H1 (cell line): ENCODE data around the gene PAQR7. TPM values are rescaled to one million over a fixed set of nuclear protein-coding genes. Genes with fewer than 3 reads are reported as not detected.

Source experiments
- CTCF ChIA-PET: fragments of 300-600 bp; sonication (Branson Sonifier 250); formaldehyde crosslinking; loops from one replicate; lab custom pipeline; 2021; ENCODE audit not compliant: partially characterized antibody; lab: Charles Lee
- POLR2A ChIA-PET: fragments of 300-600 bp; sonication (Branson Sonifier 250); formaldehyde crosslinking; loops from one replicate; lab custom pipeline; 2021; ENCODE audit warnings: inconsistent platforms; ENCODE audit not compliant: partially characterized antibody; lab: Charles Lee
- DNase-seq, 2 experiments: peaks; one replicate each; pipeline versions ENCODE4 v3.0.0 to v3.0.0-alpha.2; 2010 to 2022; ENCODE audit warnings: low spot score in 2 of 2, low read depth in 1 of 2, mixed read lengths in 1 of 2
- FAIRE-seq: peaks from 2 replicates; lab custom pipeline; 2011; peaks lifted over from hg19 to GRCh38; lab: Jason Lieb, UNC
- H2AFZ ChIP-seq: 2 replicates; pipeline ENCODE4 v1.8.1; 2012; ENCODE audit warnings: low read length, inconsistent platforms
- H2AK5ac ChIP-seq: 2 replicates; pipeline ENCODE4 v1.6.1; 2013; ENCODE audit warnings: low read depth, low read length
- H2BK120ac ChIP-seq: replicated peaks from 2 replicates; pipeline ENCODE3; 2013; ENCODE audit warnings: low read depth, low read length, inconsistent platforms
- H2BK12ac ChIP-seq: 2 replicates; pipeline ENCODE4 v1.6.1; 2013; ENCODE audit warnings: low read depth, low read length
- H2BK15ac ChIP-seq: 2 replicates; pipeline ENCODE4 v1.6.1; 2013; ENCODE audit warnings: low read length
- H2BK20ac ChIP-seq: 2 replicates; pipeline ENCODE4 v1.6.1; 2013; ENCODE audit warnings: low read length
- H2BK5ac ChIP-seq: 2 replicates; pipeline ENCODE4 v1.6.1; 2013; ENCODE audit warnings: low read depth, low read length
- H3K14ac ChIP-seq: 2 replicates; pipeline ENCODE4 v1.6.1; 2013; ENCODE audit warnings: inconsistent platforms; ENCODE audit not compliant: insufficient read length
- H3K18ac ChIP-seq: 2 replicates; pipeline ENCODE4 v1.6.1; 2013; ENCODE audit warnings: low read length; ENCODE audit errors: extremely low read depth
- H3K23ac ChIP-seq: 2 replicates; pipeline ENCODE4 v1.6.1; 2013; ENCODE audit warnings: inconsistent platforms; ENCODE audit not compliant: insufficient read length
- H3K23me2 ChIP-seq: 2 replicates; pipeline ENCODE4 v1.6.1; 2013; ENCODE audit warnings: low read depth, low read length
- H3K27ac ChIP-seq: 2 replicates; pipeline ENCODE4 v1.6.1; 2011; ENCODE audit warnings: low read depth, low read length, inconsistent platforms
- H3K27me3 ChIP-seq, 4 experiments: replicated peaks in 1 of 4; 1 replicate in 1 of 4; 2 replicates in 3 of 4; pipeline versions ENCODE4 v1.6.1 to v1.8.1; 2011 to 2013; ENCODE audit warnings: low read length in 3 of 4, mild to moderate bottlenecking in 3 of 4, inconsistent platforms in 2 of 4, mixed read lengths in 2 of 4, moderate library complexity in 1 of 4; ENCODE audit not compliant: control insufficient read depth in 3 of 4, insufficient read depth in 3 of 4; ENCODE audit errors: extremely low read depth in 1 of 4
- H3K36me3 ChIP-seq, 4 experiments: 2 replicates each; pipeline versions ENCODE4 v1.6.1 to v1.8.1; 2011 to 2013; ENCODE audit warnings: mild to moderate bottlenecking in 4 of 4, low read length in 3 of 4, moderate library complexity in 2 of 4, control low read depth in 1 of 4, inconsistent platforms in 1 of 4; ENCODE audit not compliant: insufficient read depth in 4 of 4, control insufficient read depth in 2 of 4
- H3K4ac ChIP-seq: replicated peaks from 2 replicates; pipeline ENCODE3; 2013; ENCODE audit warnings: low read length, low read depth, mixed read lengths, inconsistent platforms; ENCODE audit not compliant: insufficient read length
- H3K4me1 ChIP-seq, 4 experiments: replicated peaks in 1 of 4; 1 replicate in 1 of 4; 2 replicates in 3 of 4; pipeline versions ENCODE4 v1.6.1 to v1.8.1; 2011 to 2013; ENCODE audit warnings: low read length in 3 of 4, inconsistent platforms in 2 of 4, mixed read lengths in 1 of 4; ENCODE audit not compliant: insufficient read depth in 4 of 4, control insufficient read depth in 3 of 4
- H3K4me2 ChIP-seq, 2 experiments: 2 replicates each; pipeline versions ENCODE4 v1.6.1 to v1.8.1; 2011 to 2013; ENCODE audit warnings: low read depth in 2 of 2, low read length in 2 of 2, control low read depth in 1 of 2, inconsistent platforms in 1 of 2, mild to moderate bottlenecking in 1 of 2; ENCODE audit not compliant: insufficient read depth in 1 of 2
- H3K4me3 ChIP-seq, 4 experiments: fragments of 200-600, 300-600 bp in 1 of 4; sonication (generic), shearing (Covaris generic), sonication (Bioruptor Twin) in 1 of 4; 2 replicates each; pipeline versions ENCODE4 v1.5.1 to v1.8.1; 2011 to 2016; ENCODE audit warnings: low read length in 4 of 4, low read depth in 3 of 4, control low read depth in 2 of 4, inconsistent platforms in 2 of 4, mild to moderate bottlenecking in 2 of 4, mixed read lengths in 1 of 4, moderate library complexity in 1 of 4; ENCODE audit not compliant: insufficient read depth in 2 of 4; ENCODE audit errors: extremely low read depth in 1 of 4
- H3K56ac ChIP-seq: replicated peaks from 2 replicates; pipeline ENCODE3; 2013; ENCODE audit warnings: low read depth, mild to moderate bottlenecking, mixed read lengths, low read length, inconsistent platforms; ENCODE audit not compliant: insufficient read length
- H3K79me1 ChIP-seq: 2 replicates; pipeline ENCODE4 v1.6.1; 2013; ENCODE audit warnings: low read depth, low read length, control low read depth
- H3K79me2 ChIP-seq, 2 experiments: 2 replicates each; pipeline versions ENCODE4 v1.6.1 to v1.8.1; 2012 to 2013; ENCODE audit warnings: low read length in 2 of 2, mild to moderate bottlenecking in 2 of 2, inconsistent platforms in 1 of 2; ENCODE audit not compliant: insufficient read depth in 2 of 2, control insufficient read depth in 1 of 2
- H3K9ac ChIP-seq, 4 experiments: replicated peaks in 1 of 4; 1 replicate in 1 of 4; 2 replicates in 3 of 4; pipeline versions ENCODE4 v1.6.1 to v1.8.1; 2011 to 2013; ENCODE audit warnings: low read depth in 3 of 4, low read length in 3 of 4, control low read depth in 2 of 4, mild to moderate bottlenecking in 2 of 4, moderate library complexity in 2 of 4, inconsistent platforms in 1 of 4; ENCODE audit errors: extremely low read depth in 1 of 4
- H3K9me3 ChIP-seq, 2 experiments: 2 replicates each; pipeline versions ENCODE4 v1.6.1 to v1.8.1; 2012 to 2013; ENCODE audit warnings: mild to moderate bottlenecking in 2 of 2, moderate library complexity in 2 of 2, control low read depth in 1 of 2, inconsistent platforms in 1 of 2, low read depth in 1 of 2, low read length in 1 of 2, mixed read lengths in 1 of 2; ENCODE audit not compliant: insufficient read depth in 2 of 2
- H4K20me1 ChIP-seq, 2 experiments: replicated peaks in 1 of 2; 2 replicates each; pipeline versions ENCODE3 to v1.8.1; 2011 to 2013; ENCODE audit warnings: inconsistent platforms in 2 of 2, low read length in 2 of 2, mild to moderate bottlenecking in 1 of 2; ENCODE audit not compliant: insufficient read depth in 2 of 2, control insufficient read depth in 1 of 2
- H4K5ac ChIP-seq: 2 replicates; pipeline ENCODE4 v1.6.1; 2013; ENCODE audit warnings: low read length, low read depth, mixed read lengths, inconsistent platforms; ENCODE audit not compliant: insufficient read length
- H4K8ac ChIP-seq: 2 replicates; pipeline ENCODE4 v1.8.0; 2013; ENCODE audit warnings: mild to moderate bottlenecking, moderate library complexity, low read length, inconsistent platforms; ENCODE audit not compliant: insufficient read depth; ENCODE audit errors: extremely low read depth
- H4K91ac ChIP-seq: replicated peaks from 2 replicates; pipeline ENCODE3; 2013; ENCODE audit warnings: low read length, mixed read lengths, inconsistent platforms; ENCODE audit not compliant: insufficient read length
- ATF2 ChIP-seq: IDR thresholded peaks from 2 replicates; pipeline ENCODE4 v1.6.1; 2012; ENCODE audit warnings: low read length, inconsistent platforms
- CBX5 ChIP-seq: fragments of 300-800, 300-1000 bp; sonication (generic); IDR thresholded peaks from 2 replicates; pipeline ENCODE4 v1.7.1; 2016; ENCODE audit warnings: antibody characterized with exemption, low read length, low read depth
- CTBP2 ChIP-seq: IDR thresholded peaks from 2 replicates; pipeline ENCODE4 v1.7.0; 2011; ENCODE audit warnings: borderline replicate concordance, mild to moderate bottlenecking, moderate library complexity, mixed read lengths, low read length; ENCODE audit not compliant: insufficient read depth, insufficient read length
- GTF2F1 ChIP-seq: IDR thresholded peaks from 2 replicates; pipeline ENCODE4 v1.6.1; 2012; ENCODE audit warnings: low read depth, low read length, improper control_type of control experiment, borderline replicate concordance
- KDM4A ChIP-seq: IDR thresholded peaks from one replicate; pipeline ENCODE4 v1.7.1; 2012; ENCODE audit warnings: low read depth, mild to moderate bottlenecking, moderate library complexity, low read length, inconsistent platforms; ENCODE audit not compliant: severe bottlenecking
- PHF8 ChIP-seq: fragments of 200-600 bp; sonication (generic); conservative IDR thresholded peaks from 2 replicates; pipeline ENCODE4 v1.7.1; 2012; ENCODE audit warnings: low read depth, mild to moderate bottlenecking, inconsistent platforms, low read length, moderate library complexity
- POLR2AphosphoS5 ChIP-seq: IDR thresholded peaks from 2 replicates; pipeline ENCODE4 v1.6.1; 2011; ENCODE audit warnings: low read depth, low read length
- SIN3A ChIP-seq, 2 experiments: IDR thresholded peaks in 1 of 2; conservative IDR thresholded peaks in 1 of 2; 2 replicates each; pipeline ENCODE4 v1.6.1; 2011 to 2012; ENCODE audit warnings: low read length in 2 of 2, improper control_type of control experiment in 1 of 2, low read depth in 1 of 2, mild to moderate bottlenecking in 1 of 2
- SP4 ChIP-seq: IDR thresholded peaks from 2 replicates; pipeline ENCODE4 v1.6.1; 2012; ENCODE audit warnings: low read length, inconsistent platforms
- WGBS, 2 experiments: shearing (Covaris generic) in 1 of 2; methylation state at CpG; one replicate each; pipeline versions ENCODE4 v1.1.6 to v1.1.7; 2013 to 2015; ENCODE audit warnings: low lambda C conversion rate in 2 of 2, mixed read lengths in 2 of 2, inconsistent platforms in 1 of 2, low coverage in 1 of 2, missing lambda C conversion rate in 1 of 2; ENCODE audit not compliant: insufficient replicate concordance in 2 of 2, insufficient coverage in 1 of 2, insufficient read length in 1 of 2; ENCODE audit errors: extremely low coverage in 1 of 2, missing lambda C conversion rate in 1 of 2; 5-methylcytosine and 5-hydroxymethylcytosine counted together
- polyA plus RNA-seq, 7 experiments: library from polyadenylated mRNA; depleted of rRNA in 3 of 7; stranded (reverse) in 5 of 7; unstranded in 2 of 7; fragments of >200 nt in 5 of 7; fragments of 200-250 nt in 2 of 7; gene quantifications; 1 replicate in 5 of 7; 2 replicates in 1 of 7; 4 replicates in 1 of 7; pipeline versions ENCODE4 v1.2.1 to v1.2.3, GENCODE V29; 2011 to 2013; ENCODE audit warnings: missing spikeins in 2 of 7, mixed read lengths in 2 of 7
- total RNA-seq: library from RNA; stranded (reverse); fragmentation: NEBNext Ultra II Directional; extraction: Animal tissue kit (Norgen Biotek cat#: 25700); gene quantifications from 2 replicates; pipeline ENCODE4 v1.2.1, GENCODE V29; 2021

Gene PAQR7
- total and polyA plus RNA-seq, 2 of the 8 experiments (the other 6 are each of a cell fraction or from before 2014, with no cell fraction given), result 7.3 to 7.4 TPM

- H2BK20ac ChIP-seq, result no peak overlapping the region
- POLR2A ChIA-PET, result interaction anchor here (1.1 to 1.3 kb wide), 2 partner anchors 11 to 24 kb away, joined by 4 to 5 read pairs; partner anchors contain the start of gene PAQR7
Observed at GRCh38 chr1:25864434-25864833, 11.1 kb downstream of the PAQR7 start.

More at GRCh38 chr1:25864434-25864833, 11.1 kb downstream of the PAQR7 start:
- H3K36me3 ChIP-seq, result peaks cover 0 to 8% (median 1%) of the 10 kb centered on the region in 4 experiments; a peak in 3 of 8 replicates
- TF ChIP-seq KDM4A (no peak), ATF2 (no peak), PHF8 (no peak), SP4 (no peak), POLR2AphosphoS5 (no peak), SIN3A (conservative IDR thresholded peaks at IDR 0.05 in 1 of 2, IDR thresholded peaks at IDR 0.05 in 1 of 2; ENCODE audit: low read depth in 1 of 2, low read length in 2 of 2) (no peak), CTBP2 (no peak), GTF2F1 (no peak), CBX5 (no peak)
- TF ChIP-seq, all 59 proteins: peak for 0
- H3K79me2 ChIP-seq, result no peaks in the 10 kb centered on the region
- H2AFZ ChIP-seq, result no peak overlapping the region
- no peak overlapping the region for H2AK5ac ChIP-seq
- H3K27ac ChIP-seq, result no peak overlapping the region
- H3K4me1 ChIP-seq, result peaks cover 3 to 12% (median 7%) of the 10 kb centered on the region in 4 experiments
- no peak overlapping the region for H2BK5ac ChIP-seq
- H4K5ac ChIP-seq, result no peak overlapping the region
- no peak overlapping the region for H3K4me3 ChIP-seq
- H3K56ac ChIP-seq, result no peak overlapping the region
- H3K9me3 ChIP-seq, result no peaks in the 10 kb centered on the region
- 96% methylated on average over 3 of the region's 3 CpGs; no CpG with 5 or more reads in 1 of the 2 experiments for WGBS, 2 experiments
- no peak overlapping the region for H2BK120ac ChIP-seq
- H3K23ac ChIP-seq, result no peak overlapping the region
- H3K18ac ChIP-seq, result no peak overlapping the region
- peaks cover 5% of the 10 kb centered on the region for H3K23me2 ChIP-seq
- H3K4me2 ChIP-seq, result no peak overlapping the region
- no peak overlapping the region for H2BK15ac ChIP-seq
- no peak overlapping the region for H3K4ac ChIP-seq
- H4K20me1 ChIP-seq, result peaks cover 0 to 1% of the 10 kb centered on the region in 2 experiments
- no peak overlapping the region for H4K8ac ChIP-seq
- no peaks in the 10 kb centered on the region for H3K79me1 ChIP-seq
- H3K27me3 ChIP-seq, result no peaks in the 10 kb centered on the region
- CTCF ChIA-PET, result interaction anchor here (0.6 to 1.5 kb wide), 6 partner anchors 15 to 1834 kb away, joined by 3 to 7 read pairs (median 4); no protein-coding TSS in a partner anchor
- H3K14ac ChIP-seq, result no peak overlapping the region
- no peak overlapping the region for H2BK12ac ChIP-seq
- DNase-seq (no peak), FAIRE-seq (no peak)
- no peak overlapping the region for H3K9ac ChIP-seq
- no peak overlapping the region for H4K91ac ChIP-seq
